ENCODE measurements around the gene POLR2I. TPM values are rescaled to one million over a fixed set of nuclear protein-coding genes. Genes with fewer than 3 reads are reported as not detected.

Gene POLR2I
- total and polyA plus RNA-seq, 4 donors, result 11.4 to 110 (median 61.1) TPM

- Histone ChIP-seq H3K4me1 (ENCODE audit: control insufficient read depth in 4 of 4, insufficient read depth in 4 of 4, low read length in 3 of 4) (peaks cover 4 to 14% (median 8%) of the 10 kb centered on the region in 4 donors), H3K9ac (ENCODE audit: low read depth in 1 of 2, low read length in 2 of 2) (peak within 1 kb of the TSS; percentile 98 to 100), H3K36me3 (ENCODE audit: control insufficient read depth in 4 of 4, insufficient read depth in 3 of 4, low read depth in 1 of 4, low read length in 3 of 4) (peaks cover 6 to 16% (median 9%) of the 10 kb centered on the region in 4 donors), H3K4me3 (ENCODE audit: low read depth in 1 of 3, low read length in 3 of 3) (peak within 1 kb of the TSS; percentile 92 to 98 (median 93)), H3K27ac (ENCODE audit: low read depth in 1 of 2, low read length in 2 of 2) (peak within 1 kb of the TSS; percentile 98 to 99), H3K9me3 (ENCODE audit: control insufficient read depth in 4 of 4, low read length in 3 of 4) (no peaks in the 10 kb centered on the region), H3K27me3 (ENCODE audit: control insufficient read depth in 4 of 4, insufficient read depth in 4 of 4, low read length in 3 of 4) (no peaks in the 10 kb centered on the region)
- peak; percentile 97 for DNase-seq (ENCODE audit: low spot score)
- TF ChIP-seq HNF4A (conservative IDR thresholded peaks at IDR 0.05) (peak in 1 of 2 donors; percentile 2), GABPA (IDR thresholded peaks at IDR 0.05 in 1 of 2, conservative IDR thresholded peaks at IDR 0.05 in 1 of 2) (peak in 1 of 2 donors; percentile 43), RAD21 (IDR thresholded peaks at IDR 0.05) (peak in 1 of 2 donors; percentile 8), ZBTB33 (IDR thresholded peaks at IDR 0.05) (no peak), EGR1 (IDR thresholded peaks at IDR 0.05; ENCODE audit: low read depth in 2 of 2) (no peak), RXRA (IDR thresholded peaks at IDR 0.05) (peak in 1 of 2 donors; percentile 29), FOXA2 (IDR thresholded peaks at IDR 0.05) (no peak), FOXA1 (IDR thresholded peaks at IDR 0.05) (no peak), TAF1 (conservative IDR thresholded peaks at IDR 0.05) (peak; percentile 49), HNF4G (IDR thresholded peaks at IDR 0.05) (no peak), NR2F2 (IDR thresholded peaks at IDR 0.05) (no peak), YY1 (IDR thresholded peaks at IDR 0.05) (peak; percentile 52), JUND (IDR thresholded peaks at IDR 0.05) (peak; percentile 71 to 93), SP1 (IDR thresholded peaks at IDR 0.05) (peak; percentile 58), ATF3 (IDR thresholded peaks at IDR 0.05) (peak; percentile 45)
- TF ChIP-seq, protein P1, sequence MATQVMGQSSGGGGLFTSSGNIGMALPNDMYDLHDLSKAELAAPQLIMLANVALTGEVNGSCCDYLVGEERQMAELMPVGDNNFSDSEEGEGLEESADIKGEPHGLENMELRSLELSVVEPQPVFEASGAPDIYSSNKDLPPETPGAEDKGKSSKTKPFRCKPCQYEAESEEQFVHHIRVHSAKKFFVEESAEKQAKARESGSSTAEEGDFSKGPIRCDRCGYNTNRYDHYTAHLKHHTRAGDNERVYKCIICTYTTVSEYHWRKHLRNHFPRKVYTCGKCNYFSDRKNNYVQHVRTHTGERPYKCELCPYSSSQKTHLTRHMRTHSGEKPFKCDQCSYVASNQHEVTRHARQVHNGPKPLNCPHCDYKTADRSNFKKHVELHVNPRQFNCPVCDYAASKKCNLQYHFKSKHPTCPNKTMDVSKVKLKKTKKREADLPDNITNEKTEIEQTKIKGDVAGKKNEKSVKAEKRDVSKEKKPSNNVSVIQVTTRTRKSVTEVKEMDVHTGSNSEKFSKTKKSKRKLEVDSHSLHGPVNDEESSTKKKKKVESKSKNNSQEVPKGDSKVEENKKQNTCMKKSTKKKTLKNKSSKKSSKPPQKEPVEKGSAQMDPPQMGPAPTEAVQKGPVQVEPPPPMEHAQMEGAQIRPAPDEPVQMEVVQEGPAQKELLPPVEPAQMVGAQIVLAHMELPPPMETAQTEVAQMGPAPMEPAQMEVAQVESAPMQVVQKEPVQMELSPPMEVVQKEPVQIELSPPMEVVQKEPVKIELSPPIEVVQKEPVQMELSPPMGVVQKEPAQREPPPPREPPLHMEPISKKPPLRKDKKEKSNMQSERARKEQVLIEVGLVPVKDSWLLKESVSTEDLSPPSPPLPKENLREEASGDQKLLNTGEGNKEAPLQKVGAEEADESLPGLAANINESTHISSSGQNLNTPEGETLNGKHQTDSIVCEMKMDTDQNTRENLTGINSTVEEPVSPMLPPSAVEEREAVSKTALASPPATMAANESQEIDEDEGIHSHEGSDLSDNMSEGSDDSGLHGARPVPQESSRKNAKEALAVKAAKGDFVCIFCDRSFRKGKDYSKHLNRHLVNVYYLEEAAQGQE (IDR thresholded peaks at IDR 0.05), result peak; percentile 59
- TF ChIP-seq, protein P2, sequence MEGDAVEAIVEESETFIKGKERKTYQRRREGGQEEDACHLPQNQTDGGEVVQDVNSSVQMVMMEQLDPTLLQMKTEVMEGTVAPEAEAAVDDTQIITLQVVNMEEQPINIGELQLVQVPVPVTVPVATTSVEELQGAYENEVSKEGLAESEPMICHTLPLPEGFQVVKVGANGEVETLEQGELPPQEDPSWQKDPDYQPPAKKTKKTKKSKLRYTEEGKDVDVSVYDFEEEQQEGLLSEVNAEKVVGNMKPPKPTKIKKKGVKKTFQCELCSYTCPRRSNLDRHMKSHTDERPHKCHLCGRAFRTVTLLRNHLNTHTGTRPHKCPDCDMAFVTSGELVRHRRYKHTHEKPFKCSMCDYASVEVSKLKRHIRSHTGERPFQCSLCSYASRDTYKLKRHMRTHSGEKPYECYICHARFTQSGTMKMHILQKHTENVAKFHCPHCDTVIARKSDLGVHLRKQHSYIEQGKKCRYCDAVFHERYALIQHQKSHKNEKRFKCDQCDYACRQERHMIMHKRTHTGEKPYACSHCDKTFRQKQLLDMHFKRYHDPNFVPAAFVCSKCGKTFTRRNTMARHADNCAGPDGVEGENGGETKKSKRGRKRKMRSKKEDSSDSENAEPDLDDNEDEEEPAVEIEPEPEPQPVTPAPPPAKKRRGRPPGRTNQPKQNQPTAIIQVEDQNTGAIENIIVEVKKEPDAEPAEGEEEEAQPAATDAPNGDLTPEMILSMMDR (IDR thresholded peaks at IDR 0.05; ENCODE audit: low read depth, low read length, missing input control), result peak; percentile 17
- TF ChIP-seq, protein P3, sequence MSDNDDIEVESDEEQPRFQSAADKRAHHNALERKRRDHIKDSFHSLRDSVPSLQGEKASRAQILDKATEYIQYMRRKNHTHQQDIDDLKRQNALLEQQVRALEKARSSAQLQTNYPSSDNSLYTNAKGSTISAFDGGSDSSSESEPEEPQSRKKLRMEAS (IDR thresholded peaks at IDR 0.05), result no peak
- WGBS, result under 1% methylated on average over 75 of the region's 75 CpGs
These were observed 25.0 kb upstream of the POLR2I start, which contains the start of gene CAPNS1 for GRCh38 chr19:36139473-36140303. Gene CAPNS1 (plus strand): TSS chr19:36140066. CDS start chr19:36141012, 946 bp downstream.
